Trophoblast cell (in vitro differentiated cells and primary cell): ENCODE measurements around the gene SOCS3.

Source experiments
- DNase-seq, 2 donors: peaks; one replicate each; pipeline ENCODE4 v3.0.0-alpha.2; 2016
- H2AFZ ChIP-seq: 2 replicates; pipeline ENCODE4 v1.6.1; 2013; ENCODE audit warnings: low read length, moderate library complexity, mild to moderate bottlenecking; ENCODE audit not compliant: insufficient read depth, poor library complexity
- H2AK5ac ChIP-seq: 2 replicates; pipeline ENCODE4 v1.6.1; 2013; ENCODE audit warnings: mild to moderate bottlenecking, low read length
- H2BK120ac ChIP-seq: 2 replicates; pipeline ENCODE4 v1.6.1; 2013; ENCODE audit warnings: low read length, mild to moderate bottlenecking, moderate library complexity; ENCODE audit not compliant: insufficient read depth, poor library complexity
- H2BK12ac ChIP-seq: 2 replicates; pipeline ENCODE4 v1.6.1; 2013; ENCODE audit warnings: mild to moderate bottlenecking, low read length, moderate library complexity
- H2BK5ac ChIP-seq: 2 replicates; pipeline ENCODE4 v1.6.1; 2013; ENCODE audit warnings: low read length, low read depth, moderate library complexity, mild to moderate bottlenecking; ENCODE audit not compliant: poor library complexity
- H3K14ac ChIP-seq: 2 replicates; pipeline ENCODE4 v1.6.1; 2013; ENCODE audit warnings: mild to moderate bottlenecking, low read length
- H3K18ac ChIP-seq: 2 replicates; pipeline ENCODE4 v1.6.1; 2013; ENCODE audit warnings: mild to moderate bottlenecking, low read length
- H3K23ac ChIP-seq: 2 replicates; pipeline ENCODE4 v1.6.1; 2013; ENCODE audit warnings: low read length
- H3K27ac ChIP-seq: 2 replicates; pipeline ENCODE4 v1.5.1; 2013; ENCODE audit warnings: low read depth, mild to moderate bottlenecking, inconsistent platforms, low read length, moderate library complexity
- H3K27me3 ChIP-seq: 2 replicates; pipeline ENCODE4 v1.6.1; 2013; ENCODE audit warnings: inconsistent platforms, mild to moderate bottlenecking, low read length, moderate library complexity; ENCODE audit not compliant: insufficient read depth
- H3K36me3 ChIP-seq, 2 experiments: 1 replicate in 1 of 2; 2 replicates in 1 of 2; pipeline ENCODE4 v1.6.1; 2013; ENCODE audit warnings: low read length in 2 of 2, mild to moderate bottlenecking in 2 of 2, moderate library complexity in 1 of 2; ENCODE audit not compliant: insufficient read depth in 2 of 2, control insufficient read depth in 1 of 2
- H3K4ac ChIP-seq: 2 replicates; pipeline ENCODE4 v1.6.1; 2013; ENCODE audit warnings: low read depth, mild to moderate bottlenecking, low read length, moderate library complexity
- H3K4me1 ChIP-seq, 2 experiments: 1 replicate in 1 of 2; 2 replicates in 1 of 2; pipeline ENCODE4 v1.6.1; 2013; ENCODE audit warnings: low read length in 2 of 2, mild to moderate bottlenecking in 2 of 2, moderate library complexity in 1 of 2; ENCODE audit not compliant: insufficient read depth in 2 of 2, control insufficient read depth in 1 of 2
- H3K4me2 ChIP-seq: 2 replicates; pipeline ENCODE4 v1.6.1; 2013; ENCODE audit warnings: inconsistent platforms, mild to moderate bottlenecking, low read length, moderate library complexity
- H3K4me3 ChIP-seq: 2 replicates; pipeline ENCODE4 v1.5.1; 2013; ENCODE audit warnings: mild to moderate bottlenecking, low read depth, low read length, inconsistent platforms
- H3K79me1 ChIP-seq: one replicate; pipeline ENCODE4 v1.6.1; 2013; ENCODE audit warnings: low read length
- H3K79me2 ChIP-seq: 2 replicates; pipeline ENCODE4 v1.6.1; 2013; ENCODE audit warnings: low read length, mild to moderate bottlenecking; ENCODE audit not compliant: control insufficient read depth, insufficient read depth, poor library complexity
- H3K9ac ChIP-seq: 2 replicates; pipeline ENCODE4 v1.6.1; 2013; ENCODE audit warnings: mild to moderate bottlenecking, low read length
- H3K9me3 ChIP-seq: 2 replicates; pipeline ENCODE4 v1.6.1; 2013; ENCODE audit warnings: low read depth, mild to moderate bottlenecking, control low read depth, inconsistent platforms, low read length; ENCODE audit not compliant: insufficient read depth
- H4K12ac ChIP-seq: 2 replicates; pipeline ENCODE4 v1.6.1; 2013; ENCODE audit warnings: low read depth, mild to moderate bottlenecking, low read length, moderate library complexity
- H4K8ac ChIP-seq: 2 replicates; pipeline ENCODE4 v1.6.1; 2013; ENCODE audit warnings: low read depth, mild to moderate bottlenecking, low read length, moderate library complexity
- H4K91ac ChIP-seq: one replicate; pipeline ENCODE4 v1.6.1; 2013; ENCODE audit warnings: low read depth, mild to moderate bottlenecking, low read length, moderate library complexity
- WGBS: extraction: QIAGEN DNeasy Blood & Tissue Kit; methylation state at CpG from one replicate; pipeline ENCODE4 v1.1.7; 2013; ENCODE audit warnings: missing lambda C conversion rate; ENCODE audit not compliant: insufficient read length, insufficient coverage; ENCODE audit errors: extremely low coverage; 5-methylcytosine and 5-hydroxymethylcytosine counted together

SOCS3 gene

GRCh38 chr17:78398390-78398789, 38.5 kb upstream of the SOCS3 start:
- Histone ChIP-seq H3K79me1 (peaks cover 37% of the 10 kb centered on the region), H3K27me3 (no peaks in the 10 kb centered on the region), H3K36me3 (peaks cover 69 to 75% of the 10 kb centered on the region in 2 experiments), H3K9ac (no peak overlapping the region), H2BK120ac (peak overlapping the region; percentile 47), H3K18ac (peak overlapping the region; percentile 75), H4K12ac (no peak overlapping the region), H3K14ac (no peak overlapping the region), H3K23ac (no peak overlapping the region), H3K27ac (peak overlapping the region; percentile 50), H2AK5ac (no peak overlapping the region), H3K4me1 (peaks cover 53 to 60% of the 10 kb centered on the region in 2 experiments), H3K4ac (peak overlapping the region; percentile 66), H4K91ac (peak overlapping the region; percentile 64), H2BK12ac (peak overlapping the region; percentile 34), H4K8ac (peak overlapping the region; percentile 36), H3K9me3 (no peaks in the 10 kb centered on the region), H2BK5ac (peak overlapping the region; percentile 68), H2AFZ (no peak overlapping the region), H3K79me2 (peaks cover 19% of the 10 kb centered on the region), H3K4me2 (no peak overlapping the region), H3K4me3 (no peak overlapping the region)
- WGBS: no CpG with 5 or more reads among the region's 3 CpGs
- DNase-seq: no peak

GRCh38 chr17:78397681-78398101, 37.8 kb upstream of the SOCS3 start:
- H2AFZ ChIP-seq: no peak overlapping the region
- DNase-seq: peak; percentile 72 to 75
- H3K79me1 ChIP-seq: peaks cover 41% of the 10 kb centered on the region
- no peak overlapping the region for H2BK120ac ChIP-seq
- H4K12ac ChIP-seq: no peak overlapping the region
- H3K4ac ChIP-seq: peak overlapping the region; percentile 30
- peaks cover 53 to 63% of the 10 kb centered on the region in 2 experiments for H3K4me1 ChIP-seq
- peak overlapping the region; percentile 9 for H2BK12ac ChIP-seq
- H4K8ac ChIP-seq: no peak overlapping the region
- no peak overlapping the region for H2AK5ac ChIP-seq
- no peaks in the 10 kb centered on the region for H3K27me3 ChIP-seq
- H4K91ac ChIP-seq: peak overlapping the region; percentile 23
- H3K9ac ChIP-seq: no peak overlapping the region
- H2BK5ac ChIP-seq: peak overlapping the region; percentile 7
- peaks cover 22% of the 10 kb centered on the region for H3K79me2 ChIP-seq
- no peak overlapping the region for H3K23ac ChIP-seq
- no peak overlapping the region for H3K14ac ChIP-seq
- peaks cover 65 to 68% of the 10 kb centered on the region in 2 experiments for H3K36me3 ChIP-seq
- peak overlapping the region; percentile 15 for H3K4me2 ChIP-seq
- H3K18ac ChIP-seq: peak overlapping the region; percentile 3
- no peaks in the 10 kb centered on the region for H3K9me3 ChIP-seq
- H3K27ac ChIP-seq: peak overlapping the region; percentile 29
- no CpG with 5 or more reads among the region's 13 CpGs for WGBS
- no peak overlapping the region for H3K4me3 ChIP-seq

- peak overlapping the region; percentile 30 for H3K18ac ChIP-seq
- no CpG with 5 or more reads among the region's 14 CpGs for WGBS
- peak overlapping the region; percentile 2 for H2BK5ac ChIP-seq
- H2BK120ac ChIP-seq: no peak overlapping the region
- H3K4me3 ChIP-seq: no peak overlapping the region
- no peak overlapping the region for H3K4me2 ChIP-seq
- peaks cover 21% of the 10 kb centered on the region for H3K79me2 ChIP-seq
- DNase-seq: no peak
- no peak overlapping the region for H3K23ac ChIP-seq
- no peak overlapping the region for H3K27ac ChIP-seq
- H4K12ac ChIP-seq: no peak overlapping the region
- H3K4me1 ChIP-seq: peaks cover 56 to 65% of the 10 kb centered on the region in 2 experiments
- H3K4ac ChIP-seq: peak overlapping the region; percentile 30
- H2AFZ ChIP-seq: no peak overlapping the region
- no peak overlapping the region for H4K8ac ChIP-seq
- H3K36me3 ChIP-seq: peaks cover 58 to 59% of the 10 kb centered on the region in 2 experiments
- H3K9me3 ChIP-seq: no peaks in the 10 kb centered on the region
- peak overlapping the region; percentile 30 for H2AK5ac ChIP-seq
- peak overlapping the region; percentile 19 for H2BK12ac ChIP-seq
- no peaks in the 10 kb centered on the region for H3K27me3 ChIP-seq
- peaks cover 43% of the 10 kb centered on the region for H3K79me1 ChIP-seq
- H4K91ac ChIP-seq: peak overlapping the region; percentile 8
- no peak overlapping the region for H3K9ac ChIP-seq
- no peak overlapping the region for H3K14ac ChIP-seq
Measured at GRCh38 chr17:78396441-78397337, 36.8 kb upstream of the SOCS3 start.

GRCh38 chr17:78395155-78395554, 35.3 kb upstream of the SOCS3 start:
- Histone ChIP-seq H3K36me3 (peaks cover 44 to 46% of the 10 kb centered on the region in 2 experiments), H3K79me2 (peaks cover 28% of the 10 kb centered on the region), H2AK5ac (peak overlapping the region; percentile 15), H2BK120ac (peak overlapping the region; percentile 40), H3K27me3 (no peaks in the 10 kb centered on the region), H3K14ac (peak overlapping the region; percentile 80), H3K23ac (no peak overlapping the region), H3K27ac (peak overlapping the region; percentile 66), H3K9me3 (no peaks in the 10 kb centered on the region), H4K8ac (peak overlapping the region; percentile 20), H2BK5ac (peak overlapping the region; percentile 68), H3K4me2 (no peak overlapping the region), H3K9ac (no peak overlapping the region), H3K4ac (peak overlapping the region; percentile 87), H3K18ac (peak overlapping the region; percentile 72), H3K79me1 (peaks cover 37% of the 10 kb centered on the region), H2BK12ac (peak overlapping the region; percentile 61), H3K4me3 (no peak overlapping the region), H4K12ac (no peak overlapping the region), H4K91ac (no peak overlapping the region), H2AFZ (no peak overlapping the region), H3K4me1 (peaks cover 52 to 63% of the 10 kb centered on the region in 2 experiments)
- no peak for DNase-seq
- WGBS: no CpG with 5 or more reads among the region's 2 CpGs
